ENCODE data around the gene NFE2L1.

GRCh38 chr17:48038687-48039086, 9.5 kb upstream of the NFE2L1 start:
- TF ChIP-seq, protein P1, sequence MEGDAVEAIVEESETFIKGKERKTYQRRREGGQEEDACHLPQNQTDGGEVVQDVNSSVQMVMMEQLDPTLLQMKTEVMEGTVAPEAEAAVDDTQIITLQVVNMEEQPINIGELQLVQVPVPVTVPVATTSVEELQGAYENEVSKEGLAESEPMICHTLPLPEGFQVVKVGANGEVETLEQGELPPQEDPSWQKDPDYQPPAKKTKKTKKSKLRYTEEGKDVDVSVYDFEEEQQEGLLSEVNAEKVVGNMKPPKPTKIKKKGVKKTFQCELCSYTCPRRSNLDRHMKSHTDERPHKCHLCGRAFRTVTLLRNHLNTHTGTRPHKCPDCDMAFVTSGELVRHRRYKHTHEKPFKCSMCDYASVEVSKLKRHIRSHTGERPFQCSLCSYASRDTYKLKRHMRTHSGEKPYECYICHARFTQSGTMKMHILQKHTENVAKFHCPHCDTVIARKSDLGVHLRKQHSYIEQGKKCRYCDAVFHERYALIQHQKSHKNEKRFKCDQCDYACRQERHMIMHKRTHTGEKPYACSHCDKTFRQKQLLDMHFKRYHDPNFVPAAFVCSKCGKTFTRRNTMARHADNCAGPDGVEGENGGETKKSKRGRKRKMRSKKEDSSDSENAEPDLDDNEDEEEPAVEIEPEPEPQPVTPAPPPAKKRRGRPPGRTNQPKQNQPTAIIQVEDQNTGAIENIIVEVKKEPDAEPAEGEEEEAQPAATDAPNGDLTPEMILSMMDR (conservative IDR thresholded peaks at IDR 0.05) = no peak
- no peak for TF ChIP-seq EZH2 (IDR thresholded peaks at IDR 0.05; ENCODE audit: low read depth)

Data from PC-9 (cell line).